ENCODE results near the gene PAK4.
"Not testable (repeated sequence)": the region's sequence is repeated elsewhere in the genome, so short reads cannot be mapped to it uniquely, and the experiment has no call there.

Gene PAK4

DNA sequence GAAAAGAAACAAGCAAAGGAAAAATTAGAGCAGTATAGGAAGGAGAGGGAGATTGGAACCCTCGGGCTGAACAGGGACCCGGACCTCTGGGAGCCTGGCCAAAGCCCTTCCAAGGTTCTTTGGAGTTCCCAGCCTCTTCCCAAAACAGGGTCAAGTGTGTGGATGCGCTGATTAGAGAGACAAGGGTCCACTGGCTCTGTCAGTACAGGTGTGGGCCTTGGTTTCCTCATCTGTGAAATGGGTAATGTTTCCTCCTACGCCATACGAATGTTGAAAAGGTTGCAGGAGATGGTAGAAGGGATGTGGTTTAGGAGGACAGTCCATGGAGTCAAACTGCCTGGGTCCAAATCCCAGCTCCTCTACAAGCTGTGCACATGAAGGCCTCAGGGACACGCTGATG is 80.5 kb downstream of the PAK4 start:
- DNase-seq (ENCODE audit: low spot score), result no peak

GRCh38 chr19:39207293-39207836 is 81.8 kb downstream of the PAK4 start:
- no peak for DNase-seq (ENCODE audit: low spot score)
- no peak for FAIRE-seq

More for the DNA sequence above, 80.5 kb downstream of the PAK4 start:
- FAIRE-seq, result no peak

GRCh38 chr19:39208175-39208795 is 82.7 kb downstream of the PAK4 start:
- DNase-seq (ENCODE audit: low spot score), result no peak
- no peak for FAIRE-seq

GRCh38 chr19:39209196-39209595 is 83.6 kb downstream of the PAK4 start:
- FAIRE-seq (no peak), DNase-seq (ENCODE audit: low spot score) (no peak)

GRCh38 chr19:39211731-39212374 is 86.3 kb downstream of the PAK4 start:
- DNase-seq (ENCODE audit: low spot score) (no peak), FAIRE-seq (no peak)

DNA sequence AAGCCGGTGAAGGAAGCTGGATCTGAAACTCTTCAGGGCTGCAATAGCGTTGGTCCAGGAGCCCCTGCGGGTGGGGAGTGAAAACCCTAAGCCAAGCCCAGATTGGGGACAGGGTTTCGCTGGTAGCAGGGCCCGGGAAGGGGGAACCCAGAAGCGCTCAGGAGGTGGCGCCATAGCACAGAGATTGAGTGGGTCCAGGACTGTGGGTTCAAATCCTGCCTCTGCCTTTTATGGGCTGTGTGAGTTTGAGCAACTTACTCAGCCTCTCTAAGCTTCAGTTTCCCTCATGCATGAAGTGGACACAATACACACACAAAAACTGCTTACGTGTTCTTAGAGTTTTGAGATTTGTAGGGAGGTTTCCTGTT is 86.8 kb downstream of the PAK4 start:
- no peak for DNase-seq (ENCODE audit: low spot score)
- FAIRE-seq, result no peak

DNA sequence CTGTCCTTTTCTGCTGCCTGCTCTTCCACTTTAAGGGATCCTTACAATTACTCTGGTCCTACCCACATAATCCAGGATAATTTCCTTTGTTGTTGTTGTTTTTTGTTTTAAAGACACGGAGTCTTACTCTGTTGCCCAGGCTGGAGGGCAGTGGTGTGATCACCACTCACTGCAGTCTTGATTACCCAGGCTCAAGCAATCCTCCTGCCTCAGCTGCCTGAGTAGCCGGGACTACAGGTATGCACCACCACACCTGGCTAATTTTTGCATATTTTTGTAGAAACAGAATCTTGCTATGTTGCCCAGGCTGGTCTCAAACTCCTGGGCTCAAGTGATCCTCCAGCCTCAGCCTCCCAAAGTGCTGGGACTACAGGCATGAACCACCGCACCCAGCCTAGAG is 89.7 kb downstream of the PAK4 start:
- DNase-seq (ENCODE audit: low spot score); FAIRE-seq: not testable (repeated sequence)

DNA sequence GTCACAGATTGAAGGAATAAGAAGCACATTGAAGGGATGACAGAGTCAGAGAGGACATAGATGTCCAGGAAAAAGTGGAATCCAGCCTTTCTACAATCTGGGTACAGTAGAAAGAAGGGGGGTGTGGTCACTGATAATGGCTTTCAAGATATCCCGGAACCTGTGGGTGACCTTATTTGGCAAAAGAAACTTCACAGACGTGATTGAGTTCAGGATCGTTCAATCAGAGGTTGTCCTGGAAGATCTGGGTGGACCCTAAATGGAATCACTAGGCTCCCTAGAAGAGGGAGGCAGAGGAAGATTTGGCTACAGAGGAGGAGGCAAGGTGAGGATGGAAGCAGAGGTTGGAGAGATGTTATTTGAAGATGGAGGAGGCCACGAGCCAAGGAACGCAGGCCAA is 91.5 kb downstream of the PAK4 start:
- DNase-seq (ENCODE audit: low spot score) (no peak), FAIRE-seq (no peak)

- DNase-seq (ENCODE audit: low spot score) (no peak), FAIRE-seq (no peak)
Measured at GRCh38 chr19:39218230-39219007, 92.8 kb downstream of the PAK4 start.

- FAIRE-seq; DNase-seq (ENCODE audit: low spot score): not testable (repeated sequence)
Measured at GRCh38 chr19:39219108-39219507, 93.5 kb downstream of the PAK4 start.

DNA sequence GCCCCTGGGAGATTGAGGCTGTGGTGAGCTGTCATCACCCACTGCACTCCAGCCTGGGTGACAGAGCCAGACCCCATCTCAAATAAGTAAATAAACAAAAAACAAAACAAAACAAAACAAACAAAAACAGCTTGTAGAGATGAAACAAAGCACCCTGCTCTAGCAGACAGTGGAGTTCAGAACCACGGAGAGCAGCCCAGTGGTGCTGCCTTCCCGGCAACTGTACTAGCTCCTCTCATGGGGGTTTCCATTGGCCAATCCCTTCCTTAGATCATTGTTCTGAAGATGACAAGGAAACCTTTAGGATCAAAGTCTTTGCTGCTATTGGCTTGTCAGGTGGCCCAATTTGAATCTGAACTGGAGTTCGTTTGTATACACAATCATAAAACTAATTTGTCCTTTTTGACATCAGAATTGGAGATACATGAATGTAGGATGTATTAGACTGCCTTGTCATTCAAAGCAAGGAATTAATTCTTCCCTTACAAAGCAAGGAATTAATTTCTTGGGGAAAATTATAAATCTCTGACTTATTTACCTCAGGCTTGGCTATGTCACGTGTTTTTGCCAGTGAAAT is 98.2 kb downstream of the PAK4 start:
- no peak for FAIRE-seq

DNA sequence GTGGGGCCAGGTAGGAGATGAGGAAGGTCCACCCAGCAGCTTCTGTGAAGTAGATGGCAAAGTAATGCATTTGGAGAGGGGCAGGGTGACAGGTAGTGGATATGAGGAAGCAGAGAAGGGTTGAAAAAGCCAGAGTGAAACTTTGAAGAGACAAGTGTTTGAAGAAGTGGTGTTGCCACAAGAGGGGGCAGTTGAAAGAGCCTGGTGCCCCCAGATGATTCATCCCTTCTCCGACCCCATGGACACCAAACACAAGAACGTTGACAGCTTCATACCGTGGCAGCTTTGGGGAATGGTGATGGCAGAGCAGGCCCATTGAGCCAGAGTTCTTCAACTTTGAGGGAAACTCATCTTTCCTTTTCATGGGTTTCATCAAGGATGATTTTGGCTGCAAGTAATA is 99.3 kb downstream of the PAK4 start:
- DNase-seq (ENCODE audit: low spot score) (no peak), FAIRE-seq (no peak)

More for the DNA sequence above, 98.2 kb downstream of the PAK4 start:
- no peak for DNase-seq (ENCODE audit: low spot score)
